Stimulated activated CD8-positive, alpha-beta memory T cell treated with anti-CD3 and anti-CD28 coated beads, Interleukin-15, amount 100 ng/mL, for 24 hours (primary cell): ENCODE results near the gene WDR88.
"Not testable (repeated sequence)": the region's sequence is repeated elsewhere in the genome, so short reads cannot be mapped to it uniquely, and the experiment has no call there.

Source experiments
- DNase-seq: peaks from one replicate; pipeline ENCODE4 v3.0.0-alpha.2; 2020; ENCODE audit warnings: low read depth

WDR88 gene

GRCh38 chr19:33211794-33212435 lies 80.0 kb downstream of the WDR88 start:
- DNase-seq, result no peak

DNA sequence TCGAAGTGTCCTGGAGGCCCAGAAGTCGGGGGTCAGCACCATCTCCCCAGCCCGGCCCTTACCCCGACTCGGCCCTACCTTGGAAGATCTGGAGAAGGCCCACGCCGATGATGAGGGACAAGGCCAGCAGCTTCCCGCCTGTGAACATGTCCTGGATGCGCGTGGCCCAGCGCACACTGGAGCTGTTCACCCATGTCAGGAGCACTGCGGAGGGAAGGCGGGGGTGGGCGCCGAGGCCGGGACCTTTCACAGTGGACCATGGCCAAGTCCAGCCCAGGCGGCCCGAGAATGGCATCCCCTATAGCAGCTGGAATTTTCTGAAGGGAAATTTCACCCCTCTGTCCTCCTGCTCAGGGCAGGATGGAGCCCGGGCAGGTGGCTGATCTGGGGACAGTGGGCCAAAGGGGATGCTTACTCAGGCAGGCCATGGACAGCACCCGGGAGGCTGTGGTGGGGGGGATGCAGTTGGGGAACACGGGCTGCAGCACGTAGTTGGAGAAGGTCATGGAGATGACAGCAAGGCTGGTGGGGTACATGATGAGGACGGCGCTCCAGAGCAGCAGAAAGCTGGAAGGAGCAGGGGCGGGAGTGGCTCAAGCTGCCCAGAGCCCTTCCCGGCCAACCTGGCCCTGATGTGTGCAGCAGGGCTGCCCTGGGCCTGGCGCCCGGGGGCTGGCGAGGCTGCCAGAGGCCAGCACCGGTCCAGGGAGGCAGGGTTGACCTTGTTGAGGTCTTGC lies 80.7 kb downstream of the WDR88 start:
- DNase-seq, result no peak

- no peak for DNase-seq
Observed at GRCh38 chr19:33214596-33214995, 82.7 kb downstream of the WDR88 start.

- no peak for DNase-seq
Observed at GRCh38 chr19:33215438-33216197, 83.7 kb downstream of the WDR88 start.

DNA sequence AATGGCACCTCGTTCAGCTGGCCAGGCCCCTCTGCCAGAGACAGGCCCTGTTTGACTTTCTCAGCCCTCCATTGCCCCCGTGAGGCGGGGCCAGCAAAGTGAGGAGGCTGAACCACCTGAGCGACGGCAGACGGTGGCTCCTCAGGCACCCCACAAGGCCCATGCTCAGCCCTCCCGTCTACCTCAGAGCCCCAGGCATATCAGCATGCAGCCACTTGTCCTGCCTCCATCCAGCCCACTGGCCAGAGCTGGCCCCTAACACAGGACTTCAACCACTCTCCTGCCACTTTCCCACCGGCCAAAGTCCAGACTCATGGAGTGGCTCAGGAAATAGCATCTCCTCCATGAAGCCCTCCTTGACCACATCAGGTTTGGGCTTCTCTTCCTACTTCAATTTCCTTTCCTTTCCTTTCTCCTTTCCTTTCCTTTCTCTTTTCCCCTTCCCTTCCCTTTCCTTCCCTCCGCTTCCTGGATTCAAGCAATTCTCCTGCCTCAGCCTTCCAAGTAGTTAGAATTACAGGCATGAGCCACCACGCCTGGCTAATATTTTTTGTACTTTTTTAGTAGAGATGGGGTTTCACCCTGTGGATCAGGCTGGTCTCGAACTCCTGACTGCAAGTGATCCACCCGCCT lies 84.4 kb downstream of the WDR88 start:
- no peak for DNase-seq

DNA sequence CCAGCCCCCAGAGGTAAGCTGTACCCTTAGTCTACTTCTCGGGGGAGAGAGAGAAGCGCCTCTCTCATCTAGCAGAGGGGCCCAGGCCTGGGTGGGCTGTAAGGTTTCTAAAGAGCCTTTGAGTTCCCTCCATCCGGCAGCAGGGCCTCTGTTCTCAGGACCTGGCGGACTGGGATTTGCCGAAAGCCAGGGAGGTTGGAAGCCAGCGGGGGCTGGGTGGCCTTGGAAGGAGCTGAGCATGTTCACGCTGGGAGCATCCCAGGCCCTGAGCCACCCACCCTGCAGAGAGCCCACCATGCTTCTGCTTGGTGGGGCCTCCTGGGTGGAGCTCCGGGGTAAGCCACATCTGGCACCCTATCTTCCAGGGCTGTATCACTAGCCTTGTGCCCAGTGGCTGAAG lies 86.0 kb downstream of the WDR88 start:
- no peak for DNase-seq

- no peak for DNase-seq
Observed at GRCh38 chr19:33219261-33219815, 87.4 kb downstream of the WDR88 start.

DNA sequence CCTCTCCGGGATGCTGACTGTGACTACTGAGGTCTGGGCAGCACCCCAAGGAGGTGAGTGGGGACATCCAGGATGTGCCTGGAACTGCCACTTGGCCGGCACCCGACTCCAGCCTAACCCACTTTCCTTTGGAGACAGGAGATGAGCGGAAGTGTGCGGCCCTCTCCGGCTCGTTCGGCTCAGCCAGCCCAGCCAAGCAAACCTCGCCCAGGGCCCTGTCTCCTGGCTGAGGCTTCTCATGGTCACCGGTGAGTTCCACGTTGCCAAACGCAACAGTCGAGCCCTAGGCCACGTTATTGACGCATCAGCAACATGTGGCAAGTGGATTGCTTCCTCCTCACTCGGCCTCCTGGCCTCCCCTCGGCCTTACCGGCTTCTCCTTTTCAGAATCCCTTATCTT lies 88.2 kb downstream of the WDR88 start:
- DNase-seq, result no peak

DNA sequence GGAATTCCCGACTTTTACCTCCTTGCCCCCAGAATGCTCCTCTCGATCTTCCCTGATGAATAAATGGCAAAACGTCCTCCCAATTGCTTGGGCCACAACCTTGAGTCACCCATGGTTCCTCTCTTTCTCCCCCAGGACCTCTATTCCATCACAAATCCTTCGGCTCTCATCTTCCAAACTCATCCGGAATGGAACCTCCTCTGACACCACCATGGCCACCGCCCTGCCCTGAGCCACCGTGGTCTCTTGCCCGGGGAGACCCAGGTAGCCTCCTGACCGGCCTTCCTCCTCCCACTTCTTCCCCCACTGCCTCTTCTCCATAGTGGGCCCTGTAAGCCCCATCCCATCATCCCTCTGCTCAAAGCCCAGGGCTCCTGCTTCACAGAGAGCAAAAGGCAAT lies 88.8 kb downstream of the WDR88 start:
- no peak for DNase-seq

GRCh38 chr19:33221638-33222037 lies 89.7 kb downstream of the WDR88 start:
- DNase-seq, result no peak

- DNase-seq, result not testable (repeated sequence)
Observed at GRCh38 chr19:33222255-33222654, 90.3 kb downstream of the WDR88 start.

- DNase-seq, result no peak
Observed at GRCh38 chr19:33224694-33225457, 93.0 kb downstream of the WDR88 start.
